GM12891 (cell line): Measurements from ENCODE around the gene NSD1.

ENCODE experiments used
- PAX5 ChIP-seq: IDR thresholded peaks from 2 replicates; pipeline ENCODE4 v1.6.1; 2011; ENCODE audit warnings: low read length, moderate library complexity, mild to moderate bottlenecking; ENCODE audit not compliant: insufficient read depth, severe bottlenecking
- POLR2A ChIP-seq: IDR thresholded peaks from 2 replicates; pipeline ENCODE4 v1.6.1; 2011; ENCODE audit warnings: low read depth, low read length, control low read depth
- POLR2AphosphoS5 ChIP-seq: IDR thresholded peaks from 2 replicates; pipeline ENCODE4 v1.6.1; 2011; ENCODE audit warnings: low read depth, low read length, control low read depth
- POU2F2 ChIP-seq: IDR thresholded peaks from 2 replicates; pipeline ENCODE4 v1.6.1; 2011; ENCODE audit warnings: low read depth, mild to moderate bottlenecking, control low read depth, low read length, moderate library complexity
- TAF1 ChIP-seq: IDR thresholded peaks from 2 replicates; pipeline ENCODE4 v1.6.1; 2011; ENCODE audit warnings: low read depth, low read length, control low read depth

GRCh38 chr5:177131019-177131320 lies 2.6 kb upstream of the NSD1 start:
- no peak for TF ChIP-seq POU2F2
- no peak for TF ChIP-seq POLR2A
- no peak for TF ChIP-seq POLR2AphosphoS5
- TF ChIP-seq PAX5: no peak
- no peak for TF ChIP-seq TAF1
